Nephron progenitor cell (in vitro differentiated cells): Measurements from ENCODE around the gene SAT1.
A peak's percentile ranks its signal among the peaks of the same experiment; 100 is the strongest.

Experiments used
- DNase-seq: peaks from one replicate; pipeline ENCODE4 v3.0.0; 2021
- H3K27ac Mint-ChIP-seq: 2 replicates; pipeline ENCODE4 v1.8.0; 2021; ENCODE audit warnings: mild to moderate bottlenecking, moderate library complexity, mixed read lengths
- H3K27me3 Mint-ChIP-seq: 2 replicates; pipeline ENCODE4 v1.8.0; 2021; ENCODE audit warnings: mild to moderate bottlenecking, low read depth, mixed read lengths; ENCODE audit not compliant: poor library complexity
- H3K36me3 Mint-ChIP-seq: 2 replicates; pipeline ENCODE4 v1.8.0; 2021; ENCODE audit warnings: low read depth, mixed read lengths
- H3K4me1 Mint-ChIP-seq: 2 replicates; pipeline ENCODE4 v1.8.0; 2021; ENCODE audit warnings: mixed read lengths
- H3K4me3 Mint-ChIP-seq: 2 replicates; pipeline ENCODE4 v1.8.0; 2021; ENCODE audit warnings: mild to moderate bottlenecking, moderate library complexity, mixed read lengths
- H3K9me3 Mint-ChIP-seq: 2 replicates; pipeline ENCODE4 v1.8.0; 2021; ENCODE audit warnings: mild to moderate bottlenecking, moderate library complexity, mixed read lengths
- CTCF ChIP-seq: fragments of 200-600 bp; sonication (generic); IDR thresholded peaks from 2 replicates; pipeline ENCODE4 v1.5.0; 2021; ENCODE audit warnings: antibody characterized with exemption

Gene SAT1

GRCh38 chrX:23759821-23760220 is 23.2 kb upstream of the SAT1 start:
- no peak overlapping the region for H3K4me3 Mint-ChIP-seq

GRCh38 chrX:23764188-23764984 is 18.6 kb upstream of the SAT1 start:
- H3K4me1 Mint-ChIP-seq = peaks cover 5% of the 10 kb centered on the region
- H3K9me3 Mint-ChIP-seq = peaks cover 6% of the 10 kb centered on the region
- H3K4me3 Mint-ChIP-seq = no peak overlapping the region
- no peaks in the 10 kb centered on the region for H3K36me3 Mint-ChIP-seq
- TF ChIP-seq CTCF = no peak
- H3K27ac Mint-ChIP-seq = no peak overlapping the region
- no peak for DNase-seq
- no peaks in the 10 kb centered on the region for H3K27me3 Mint-ChIP-seq

More at GRCh38 chrX:23759821-23760220, 23.2 kb upstream of the SAT1 start:
- Mint-ChIP-seq H3K36me3 (no peaks in the 10 kb centered on the region), H3K27ac (no peak overlapping the region), H3K9me3 (peaks cover 6% of the 10 kb centered on the region), H3K27me3 (peaks cover 3% of the 10 kb centered on the region), H3K4me1 (peaks cover 10% of the 10 kb centered on the region)
- TF ChIP-seq CTCF = no peak
- DNase-seq = no peak

GRCh38 chrX:23765449-23765848 is 17.5 kb upstream of the SAT1 start:
- H3K4me3 Mint-ChIP-seq = no peak overlapping the region
- H3K27me3 Mint-ChIP-seq = no peaks in the 10 kb centered on the region
- TF ChIP-seq CTCF = no peak
- H3K4me1 Mint-ChIP-seq = peaks cover 12% of the 10 kb centered on the region
- no peak for DNase-seq
- peaks cover 6% of the 10 kb centered on the region for H3K9me3 Mint-ChIP-seq
- no peaks in the 10 kb centered on the region for H3K36me3 Mint-ChIP-seq
- peak overlapping the region; percentile 29 for H3K27ac Mint-ChIP-seq

GRCh38 chrX:23765868-23766267 is 17.1 kb upstream of the SAT1 start:
- Mint-ChIP-seq H3K4me1 (peaks cover 15% of the 10 kb centered on the region), H3K27ac (no peak overlapping the region), H3K27me3 (no peaks in the 10 kb centered on the region), H3K36me3 (no peaks in the 10 kb centered on the region), H3K9me3 (peaks cover 6% of the 10 kb centered on the region), H3K4me3 (no peak overlapping the region)
- no peak for TF ChIP-seq CTCF
- no peak for DNase-seq

GRCh38 chrX:23766650-23767551 is 16.1 kb upstream of the SAT1 start:
- peaks cover 17% of the 10 kb centered on the region for H3K4me1 Mint-ChIP-seq
- H3K27me3 Mint-ChIP-seq = no peaks in the 10 kb centered on the region
- H3K27ac Mint-ChIP-seq = no peak overlapping the region
- no peak overlapping the region for H3K4me3 Mint-ChIP-seq
- DNase-seq = peak; percentile 17
- H3K9me3 Mint-ChIP-seq = peaks cover 6% of the 10 kb centered on the region
- H3K36me3 Mint-ChIP-seq = no peaks in the 10 kb centered on the region
- TF ChIP-seq CTCF = no peak
